AG10803 (cell line): Measurements from ENCODE around the gene HOXB1.
A peak's percentile ranks its signal among the peaks of the same experiment; 100 is the strongest.

Source experiments
- DNase-seq: peaks from one replicate; pipeline ENCODE4 v3.0.0; 2010; ENCODE audit warnings: low read depth
- H3K4me3 ChIP-seq: 2 replicates; pipeline ENCODE4 v1.5.1; 2011; ENCODE audit warnings: mild to moderate bottlenecking, low read length, control low read depth
- TF ChIP-seq, protein P1 (sequence below): conservative IDR thresholded peaks from 2 replicates; pipeline ENCODE4 v1.5.1; 2011; ENCODE audit warnings: mild to moderate bottlenecking, low read length, control low read depth, inconsistent platforms

Gene HOXB1

DNA sequence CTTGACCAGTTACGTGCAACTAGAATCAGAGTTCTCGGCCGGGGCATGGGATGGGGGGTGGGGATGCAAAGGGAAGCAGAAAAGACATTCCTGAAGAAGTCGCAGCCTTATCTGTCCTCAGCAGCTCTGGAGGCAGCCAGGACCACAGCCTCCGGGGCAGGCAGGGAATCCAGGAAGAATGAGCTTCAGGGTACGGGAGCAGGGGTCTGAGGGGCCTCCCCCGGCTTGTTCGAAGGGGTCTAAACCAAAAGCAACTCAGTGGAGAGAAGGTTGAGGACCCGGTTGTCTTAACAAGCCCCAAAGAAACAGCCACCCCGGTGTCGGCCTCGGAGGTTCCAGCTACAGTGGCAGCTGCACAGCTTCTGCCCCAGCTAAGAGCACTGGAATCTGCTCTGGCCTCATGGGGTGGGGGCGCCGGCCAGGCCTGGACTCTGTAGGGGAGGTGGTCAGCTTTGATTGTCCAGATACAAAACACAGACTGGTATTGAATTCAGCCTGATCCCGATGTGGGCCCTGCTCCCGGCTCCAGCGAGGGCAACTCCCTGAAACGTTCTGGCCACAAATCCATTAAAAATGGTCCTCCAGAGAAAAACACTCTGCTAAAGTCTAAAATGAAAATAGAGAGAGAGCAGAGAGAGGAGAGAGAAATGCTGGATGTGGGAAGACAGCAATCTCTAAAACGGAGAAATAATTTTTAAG is 39.7 kb upstream of the HOXB1 start:
- peak overlapping the region; percentile 59 for H3K4me3 ChIP-seq
- DNase-seq: peak; percentile 53
- TF ChIP-seq, protein P1, sequence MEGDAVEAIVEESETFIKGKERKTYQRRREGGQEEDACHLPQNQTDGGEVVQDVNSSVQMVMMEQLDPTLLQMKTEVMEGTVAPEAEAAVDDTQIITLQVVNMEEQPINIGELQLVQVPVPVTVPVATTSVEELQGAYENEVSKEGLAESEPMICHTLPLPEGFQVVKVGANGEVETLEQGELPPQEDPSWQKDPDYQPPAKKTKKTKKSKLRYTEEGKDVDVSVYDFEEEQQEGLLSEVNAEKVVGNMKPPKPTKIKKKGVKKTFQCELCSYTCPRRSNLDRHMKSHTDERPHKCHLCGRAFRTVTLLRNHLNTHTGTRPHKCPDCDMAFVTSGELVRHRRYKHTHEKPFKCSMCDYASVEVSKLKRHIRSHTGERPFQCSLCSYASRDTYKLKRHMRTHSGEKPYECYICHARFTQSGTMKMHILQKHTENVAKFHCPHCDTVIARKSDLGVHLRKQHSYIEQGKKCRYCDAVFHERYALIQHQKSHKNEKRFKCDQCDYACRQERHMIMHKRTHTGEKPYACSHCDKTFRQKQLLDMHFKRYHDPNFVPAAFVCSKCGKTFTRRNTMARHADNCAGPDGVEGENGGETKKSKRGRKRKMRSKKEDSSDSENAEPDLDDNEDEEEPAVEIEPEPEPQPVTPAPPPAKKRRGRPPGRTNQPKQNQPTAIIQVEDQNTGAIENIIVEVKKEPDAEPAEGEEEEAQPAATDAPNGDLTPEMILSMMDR: no peak

DNA sequence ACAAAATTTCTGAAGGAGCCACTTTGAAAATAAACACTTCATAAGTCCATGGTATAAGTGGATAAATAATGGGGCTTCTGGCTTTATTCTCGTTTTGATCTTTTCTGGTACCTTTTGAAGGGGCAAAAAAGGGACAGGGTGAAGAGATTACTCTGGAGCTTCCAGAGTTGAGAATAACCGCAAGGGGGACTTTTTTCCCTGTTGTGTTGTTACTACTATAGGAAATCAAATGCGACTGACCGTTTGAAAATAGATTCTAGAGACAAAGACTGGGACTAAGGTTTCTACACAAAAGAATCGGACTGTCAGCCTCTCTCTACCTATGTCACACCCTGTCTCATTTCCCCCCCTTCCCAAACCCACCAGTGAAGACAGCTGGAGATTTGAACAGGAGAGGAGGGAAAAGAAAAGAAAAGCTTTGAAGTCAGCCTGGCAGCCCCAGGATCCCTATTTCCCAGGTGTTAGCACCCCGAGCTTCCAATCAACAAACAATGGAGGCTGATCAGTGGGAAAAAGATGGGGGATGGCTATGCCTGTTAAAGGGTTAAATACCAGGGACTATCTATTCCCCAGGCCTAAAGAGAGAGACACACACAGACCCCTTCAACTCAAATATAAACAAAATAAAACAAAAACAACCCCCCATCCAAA is 39.0 kb upstream of the HOXB1 start:
- H3K4me3 ChIP-seq: peak overlapping the region; percentile 59
- no peak for DNase-seq
- TF ChIP-seq, protein P1: peak; percentile 25; the same call in 1 of the 2 replicates

DNA sequence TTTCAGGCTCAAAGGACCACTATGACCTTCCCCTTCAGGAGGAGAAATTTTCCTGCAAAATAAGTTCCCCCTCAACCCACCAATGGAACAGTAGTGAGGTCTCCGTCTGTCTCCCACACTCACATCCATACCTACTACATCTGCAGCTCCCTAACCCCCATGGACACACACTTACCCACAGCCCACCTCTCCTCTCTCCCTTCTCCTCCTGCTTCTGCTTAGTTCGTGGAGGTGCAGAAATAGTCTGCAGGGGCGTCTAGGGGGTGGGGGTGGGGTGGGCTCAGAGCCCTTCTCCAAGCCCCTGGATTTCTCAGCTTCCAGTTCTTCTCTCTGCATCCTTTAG is 38.4 kb upstream of the HOXB1 start:
- peak overlapping the region; percentile 59 for H3K4me3 ChIP-seq
- TF ChIP-seq, protein P1: no peak
- no peak for DNase-seq

DNA sequence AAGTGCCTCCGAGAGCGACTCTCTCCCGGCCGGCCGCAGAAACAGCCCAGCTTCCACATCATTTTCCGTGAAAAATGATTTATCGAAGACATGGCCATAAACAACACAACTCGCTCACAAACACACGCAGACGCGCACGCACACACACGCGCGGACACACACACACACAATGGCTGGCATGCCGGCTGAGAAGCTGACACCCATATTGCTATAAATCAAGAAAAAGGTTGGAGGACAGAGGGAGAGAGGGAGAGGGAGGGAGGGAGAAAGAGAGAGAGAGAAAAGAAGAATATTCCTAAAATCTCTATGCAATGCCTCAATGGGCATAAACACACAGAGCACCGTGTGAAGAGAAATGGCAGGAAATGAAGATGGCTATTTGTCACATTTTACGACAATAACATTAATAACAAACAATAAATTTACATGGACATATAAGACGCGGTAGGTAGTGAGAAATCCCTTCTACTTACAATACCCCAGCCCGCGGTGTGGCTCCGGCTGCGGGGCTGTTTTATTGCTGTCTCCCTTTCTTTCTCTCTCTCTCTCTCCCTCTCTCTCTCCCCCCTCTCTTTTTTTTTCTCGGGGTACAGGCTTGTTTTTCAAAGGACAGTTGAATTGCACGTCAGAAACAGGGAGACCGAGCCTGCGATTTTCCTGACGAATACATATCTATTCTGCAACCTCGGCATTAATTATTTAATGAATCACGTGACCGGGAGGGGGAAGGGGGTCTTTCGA is 37.9 kb upstream of the HOXB1 start:
- peak; percentile 84 for DNase-seq
- peak overlapping the region; percentile 59 for H3K4me3 ChIP-seq
- TF ChIP-seq, protein P1: no peak

DNA sequence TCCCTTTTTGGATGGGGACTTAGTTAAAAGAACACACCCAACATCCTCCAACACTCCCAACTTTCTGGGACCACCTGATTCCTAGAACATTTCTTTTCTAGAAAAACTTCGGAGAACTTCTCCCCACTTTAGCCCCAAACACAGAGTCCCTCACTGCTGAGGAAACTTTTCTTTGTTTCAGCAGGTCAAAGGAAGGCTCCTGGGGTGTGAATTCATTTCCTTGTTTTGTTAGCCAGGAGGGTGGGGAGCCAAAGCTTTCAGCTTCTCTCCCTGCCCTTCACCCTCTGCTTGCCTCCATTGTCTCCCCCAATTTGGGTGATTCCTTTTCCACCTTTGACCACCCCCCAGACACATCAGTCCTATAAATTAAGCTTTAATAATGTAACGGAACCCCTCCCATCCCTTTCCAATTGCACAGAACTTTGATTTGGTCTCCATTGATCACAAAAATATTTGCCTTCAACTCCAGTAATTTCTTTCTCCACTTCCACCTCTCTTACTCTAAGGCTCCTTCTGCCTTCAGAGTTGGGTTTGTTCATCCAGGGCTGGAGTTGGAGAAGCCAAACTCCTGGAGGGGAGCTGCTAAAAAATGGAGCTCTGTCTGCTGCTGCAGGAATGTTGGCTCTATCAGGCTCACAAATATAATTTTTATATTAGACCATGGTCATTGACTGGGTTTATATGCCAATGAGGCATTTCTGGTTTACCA is 37.0 kb upstream of the HOXB1 start:
- TF ChIP-seq, protein P1: no peak
- DNase-seq: no peak
- H3K4me3 ChIP-seq: peak overlapping the region; percentile 59; the same call in 1 of the 2 replicates

DNA sequence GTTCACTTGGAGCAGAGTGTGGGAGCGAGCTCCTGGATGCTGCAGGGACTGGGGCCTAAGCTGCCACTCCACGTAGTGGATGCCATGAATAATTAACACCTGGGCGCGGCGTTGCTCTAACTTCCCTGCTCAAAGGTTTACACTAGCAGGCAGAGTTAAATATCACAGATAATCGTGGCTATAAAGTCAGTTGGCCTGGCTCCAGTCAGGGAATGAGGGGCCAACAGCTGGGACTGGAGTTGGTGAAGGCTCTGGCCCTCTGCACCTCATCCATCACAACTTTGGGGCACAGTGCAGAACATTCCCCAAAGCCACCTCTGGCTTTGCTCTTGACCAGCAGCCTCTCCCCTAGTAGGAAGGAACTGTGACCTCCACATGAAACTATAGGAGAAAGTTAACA is 36.4 kb upstream of the HOXB1 start:
- no peak overlapping the region for H3K4me3 ChIP-seq
- DNase-seq: no peak
- TF ChIP-seq, protein P1: no peak
